Breast epithelium (tissue), 4 donors: ENCODE measurements around the gene COPZ2. TPM values are rescaled to one million over a fixed set of nuclear protein-coding genes. Genes with fewer than 3 reads are reported as not detected.
"Not testable (repeated sequence)": the region's sequence is repeated elsewhere in the genome, so short reads cannot be mapped to it uniquely, and the experiment has no call there.

Source experiments
- DNase-seq, 2 donors: peaks; one replicate each; pipeline ENCODE4 v3.0.0-alpha.2; 2019; ENCODE audit warnings: low spot score in 2 of 2
- H3K27ac ChIP-seq, 2 donors: fragments of 200-600 bp; sonication (generic) in 1 of 2; one replicate each; pipeline ENCODE4 v1.5.1; 2016 to 2019; ENCODE audit warnings: mild to moderate bottlenecking in 1 of 2
- H3K27me3 ChIP-seq, 2 donors: fragments of 200-600 bp; sonication (generic) in 1 of 2; one replicate each; pipeline versions ENCODE4 v1.5.1 to v1.6.0; 2017 to 2019; ENCODE audit warnings: control low read depth in 1 of 2, mild to moderate bottlenecking in 1 of 2
- H3K36me3 ChIP-seq: fragments of 200-600 bp; one replicate; pipeline ENCODE4 v1.5.1; 2019
- H3K4me1 ChIP-seq, 2 donors: fragments of 200-600 bp; sonication (generic); one replicate each; pipeline ENCODE4 v1.5.1; 2016 to 2019; ENCODE audit warnings: control low read depth in 1 of 2
- H3K4me3 ChIP-seq, 3 donors: fragments of 200-600 bp; sonication (generic); 1 replicate in 2 of 3; 2 replicates in 1 of 3; pipeline ENCODE4 v1.5.1; 2016 to 2019; ENCODE audit warnings: mild to moderate bottlenecking in 3 of 3, moderate library complexity in 2 of 3
- H3K9me3 ChIP-seq, 2 donors: fragments of 200-600 bp; sonication (generic) in 1 of 2; one replicate each; pipeline ENCODE4 v1.5.1; 2016 to 2019; ENCODE audit warnings: control low read depth in 1 of 2
- CTCF ChIP-seq, 3 donors: fragments of 450-650 bp; IDR thresholded peaks; one replicate each; pipeline ENCODE4 v1.5.1; 2016 to 2017; ENCODE audit warnings: antibody characterized with exemption in 3 of 3, mild to moderate bottlenecking in 3 of 3, moderate library complexity in 3 of 3
- POLR2A ChIP-seq: fragments of 450-650 bp; IDR thresholded peaks from one replicate; pipeline ENCODE4 v1.6.1; 2016; ENCODE audit warnings: antibody characterized with exemption, mild to moderate bottlenecking, moderate library complexity
- POLR2AphosphoS5 ChIP-seq, 3 donors: sonication (generic); formaldehyde crosslinking; IDR thresholded peaks; one replicate each; pipeline ENCODE4 v1.6.1; 2017; ENCODE audit warnings: antibody characterized with exemption in 3 of 3
- intact Hi-C: fragments of 100-400 bp; cut with DNase I; formaldehyde crosslinking; loops from one replicate; pipeline ENCODE4 v1.15.1; 2023; ENCODE audit warnings: low total_unique reads
- total RNA-seq, 3 donors: library from RNA; depleted of rRNA; stranded (reverse); fragments of >200 nt; gene quantifications; one replicate each; pipeline ENCODE4 v1.1.0, GENCODE V29; 2016

The COPZ2 gene
- total RNA-seq, 3 donors from 2014 or later, result 16.4 to 97.9 (median 23.3) TPM

DNA sequence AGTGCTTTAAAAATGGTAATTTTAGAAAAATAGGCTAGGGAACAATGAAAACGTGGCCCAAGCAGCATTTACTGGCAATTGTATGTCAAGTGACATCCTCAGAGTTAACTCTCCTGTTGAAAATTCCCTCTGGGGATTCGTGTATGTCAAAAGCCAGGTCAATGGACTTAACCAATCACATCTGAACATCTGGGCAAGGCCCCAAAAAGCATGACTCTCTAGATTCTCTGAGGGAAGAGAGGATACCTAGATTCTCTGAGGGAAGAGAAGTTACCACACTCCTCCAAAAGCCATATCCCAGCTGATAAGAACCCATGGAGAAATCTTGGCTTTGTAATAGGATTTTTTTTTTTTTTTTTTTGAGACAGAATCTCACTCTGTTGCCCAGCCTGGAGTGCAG lies 34.1 kb upstream of the COPZ2 start:
- Histone ChIP-seq H3K9me3 (no peaks in the 10 kb centered on the region), H3K4me3 (no peak overlapping the region), H3K36me3 (no peaks in the 10 kb centered on the region), H3K27ac (no peak overlapping the region), H3K27me3 (no peaks in the 10 kb centered on the region), H3K4me1 (no peaks in the 10 kb centered on the region)
- DNase-seq, result no peak
- intact Hi-C loops, result no loop called here
- no peak for TF ChIP-seq CTCF (IDR thresholded peaks at IDR 0.05)
- no peak for TF ChIP-seq POLR2A
- no peak for TF ChIP-seq POLR2AphosphoS5 (IDR thresholded peaks at IDR 0.05)

DNA sequence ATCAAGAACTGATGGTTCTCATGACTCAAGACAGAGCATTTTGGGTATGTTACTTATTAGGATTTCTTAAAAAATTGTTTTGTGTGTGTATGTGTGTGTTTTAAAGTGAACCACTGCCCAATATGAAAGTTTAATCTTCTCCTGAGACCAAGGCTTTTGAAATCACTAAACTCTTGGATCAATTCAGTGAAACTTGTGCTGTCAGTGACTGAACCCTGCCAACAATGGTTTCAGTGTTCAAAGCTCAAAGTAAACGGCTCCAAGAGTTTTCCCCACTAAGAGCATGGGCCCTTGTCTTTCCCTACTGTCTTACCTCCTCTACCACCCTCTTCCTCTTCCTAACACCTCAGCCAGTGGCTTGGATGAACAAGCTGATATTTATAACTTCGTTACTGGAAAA lies 32.6 kb upstream of the COPZ2 start:
- no peak overlapping the region for H3K4me3 ChIP-seq
- no peaks in the 10 kb centered on the region for H3K9me3 ChIP-seq
- H3K4me1 ChIP-seq, result peaks cover 0 to 10% of the 10 kb centered on the region in 2 donors
- TF ChIP-seq CTCF (IDR thresholded peaks at IDR 0.05), result no peak
- no peak for TF ChIP-seq POLR2AphosphoS5 (IDR thresholded peaks at IDR 0.05)
- no peak for TF ChIP-seq POLR2A
- intact Hi-C loops, result no loop called here
- H3K36me3 ChIP-seq, result no peaks in the 10 kb centered on the region
- no peaks in the 10 kb centered on the region for H3K27me3 ChIP-seq
- DNase-seq, result no peak
- no peak overlapping the region for H3K27ac ChIP-seq

GRCh38 chr17:48068491-48068961 lies 30.9 kb upstream of the COPZ2 start:
- Histone ChIP-seq H3K9me3 (no peaks in the 10 kb centered on the region), H3K27me3 (no peaks in the 10 kb centered on the region), H3K36me3 (no peaks in the 10 kb centered on the region), H3K27ac (no peak overlapping the region), H3K4me3 (no peak overlapping the region), H3K4me1 (peaks cover 0 to 10% of the 10 kb centered on the region in 2 donors)
- intact Hi-C loops, result no loop called here
- DNase-seq, result no peak
- TF ChIP-seq POLR2A (no peak), CTCF (IDR thresholded peaks at IDR 0.05) (peak in 1 of 3 donors; percentile 20)

DNA sequence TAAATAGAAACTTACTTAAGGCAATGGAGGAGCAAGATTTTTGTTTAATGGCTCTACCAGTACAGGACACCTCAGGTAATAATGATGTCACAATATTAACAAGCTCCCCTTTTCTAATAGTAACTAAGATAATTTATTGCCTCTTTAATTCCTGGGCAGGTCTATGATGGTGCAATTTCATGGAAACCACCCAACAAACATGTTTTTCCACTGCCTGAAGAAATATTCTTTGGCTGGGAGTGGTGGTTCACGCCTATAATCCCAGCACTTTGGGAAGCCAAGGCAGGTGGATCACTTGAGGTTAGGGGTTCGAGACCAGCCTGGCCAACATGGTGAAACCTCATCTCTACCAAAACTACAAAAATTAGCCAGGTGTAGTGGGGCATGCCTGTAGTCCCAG lies 30.2 kb upstream of the COPZ2 start:
- DNase-seq, H3K4me1 ChIP-seq, H3K9me3 ChIP-seq, H3K4me3 ChIP-seq, H3K36me3 ChIP-seq, H3K27me3 ChIP-seq, intact Hi-C loops: not testable (repeated sequence)
- peak overlapping the region; percentile 57 to 70 for H3K27ac ChIP-seq
- TF ChIP-seq POLR2AphosphoS5 (IDR thresholded peaks at IDR 0.05), result peak in 1 of 3 donors; percentile 14

- intact Hi-C loops, result no loop called here
- H3K4me3 ChIP-seq, result no peak overlapping the region
- H3K36me3 ChIP-seq, result no peaks in the 10 kb centered on the region
- H3K9me3 ChIP-seq, result no peaks in the 10 kb centered on the region
- DNase-seq, result no peak
- peaks cover 0 to 10% of the 10 kb centered on the region in 2 donors for H3K4me1 ChIP-seq
- no peaks in the 10 kb centered on the region for H3K27me3 ChIP-seq
- TF ChIP-seq POLR2AphosphoS5 (IDR thresholded peaks at IDR 0.05) (no peak), CTCF (IDR thresholded peaks at IDR 0.05) (no peak), POLR2A (no peak)
- H3K27ac ChIP-seq, result peak overlapping the region in 1 of 2 donors; percentile 70
These were observed 29.6 kb upstream of the COPZ2 start for GRCh38 chr17:48067245-48067644.

GRCh38 chr17:48066656-48067055 lies 29.1 kb upstream of the COPZ2 start:
- H3K36me3 ChIP-seq, result no peaks in the 10 kb centered on the region
- intact Hi-C loops, result no loop called here

More at GRCh38 chr17:48066656-48067055, 29.1 kb upstream of the COPZ2 start:
- H3K9me3 ChIP-seq, result no peaks in the 10 kb centered on the region
- H3K27me3 ChIP-seq, result no peaks in the 10 kb centered on the region
- H3K27ac ChIP-seq, result peak overlapping the region in 1 of 2 donors; percentile 70
- no peak overlapping the region for H3K4me3 ChIP-seq
- peaks cover 0 to 10% of the 10 kb centered on the region in 2 donors for H3K4me1 ChIP-seq
- no peak for DNase-seq
- no peak for TF ChIP-seq POLR2AphosphoS5 (IDR thresholded peaks at IDR 0.05)
- TF ChIP-seq POLR2A, result no peak
- no peak for TF ChIP-seq CTCF (IDR thresholded peaks at IDR 0.05)
